MCF 10A (cell line): Measurements from ENCODE around the gene EMC8. TPM values are rescaled to one million over a fixed set of nuclear protein-coding genes. Genes with fewer than 3 reads are reported as not detected.

Source experiments
- BruUV-seq: library from RNA; stranded (reverse); fragments of 400-500 nt; replicated peaks from 2 replicates; lab custom pipeline; 2021; lab: Mats Ljungman, UMichigan
- CTCF ChIA-PET: fragments of 300-600 bp; sonication (Branson Sonifier 250); formaldehyde crosslinking; extraction: SDS; loops from one replicate; lab custom pipeline; 2021; ENCODE audit warnings: antibody characterized with exemption, inconsistent platforms; lab: Yijun Ruan, JAX
- POLR2A ChIA-PET: fragments of 300-600, 350-650 bp; sonication (Branson Sonifier 250); formaldehyde crosslinking; extraction: SDS; loops from one replicate; lab custom pipeline; 2020; ENCODE audit warnings: antibody characterized with exemption, inconsistent platforms; lab: Yijun Ruan, JAX
- DNase-seq: peaks from one replicate; pipeline ENCODE4 v3.0.0-alpha.2; 2018; ENCODE audit not compliant: unreplicated experiment
- H3K27ac Mint-ChIP-seq: one replicate; pipeline ENCODE4 v1.8.0; 2022; ENCODE audit warnings: mild to moderate bottlenecking, low read depth, mixed read lengths; ENCODE audit not compliant: unreplicated experiment
- H3K27me3 Mint-ChIP-seq: one replicate; pipeline ENCODE4 v1.8.0; 2022; ENCODE audit warnings: mixed read lengths; ENCODE audit not compliant: insufficient read depth, unreplicated experiment
- H3K36me3 Mint-ChIP-seq: one replicate; pipeline ENCODE4 v1.8.0; 2022; ENCODE audit warnings: mild to moderate bottlenecking, moderate library complexity, mixed read lengths; ENCODE audit not compliant: insufficient read depth, unreplicated experiment
- H3K4me1 Mint-ChIP-seq: one replicate; pipeline ENCODE4 v1.8.0; 2022; ENCODE audit warnings: mixed read lengths; ENCODE audit not compliant: insufficient read depth, unreplicated experiment
- H3K4me3 Mint-ChIP-seq: one replicate; pipeline ENCODE4 v1.8.0; 2022; ENCODE audit warnings: mild to moderate bottlenecking, moderate library complexity, mixed read lengths; ENCODE audit not compliant: unreplicated experiment
- H3K9me3 Mint-ChIP-seq: one replicate; pipeline ENCODE4 v1.8.0; 2022; ENCODE audit warnings: mixed read lengths; ENCODE audit not compliant: unreplicated experiment
- CTCF ChIP-seq: fragments of 200-600 bp; IDR thresholded peaks from one replicate; pipeline ENCODE4 v1.8.0; 2022; ENCODE audit warnings: antibody characterized with exemption, mild to moderate bottlenecking; ENCODE audit not compliant: unreplicated experiment
- intact Hi-C: fragments of 100-400 bp; cut with micrococcal nuclease; formaldehyde crosslinking; loops from 2 replicates; pipeline ENCODE4 v1.14.1; 2022
- total RNA-seq: library from RNA; stranded (reverse); gene quantifications from 2 replicates; pipeline ENCODE4 v1.2.3, GENCODE V29; 2022

EMC8 gene
- total RNA-seq, 1 experiment from 2014 or later = 68.5 TPM

GRCh38 chr16:85798901-85799496 is 345 bp downstream of the EMC8 start:
- intact Hi-C loops = loop anchor here (5.0 kb wide), 1 partner anchor 47 kb away; the partner anchor contains the start of gene C16orf74
- Mint-ChIP-seq H3K9me3 (no peaks in the 10 kb centered on the region), H3K4me3 (peak overlapping the region; percentile 85), H3K27ac (peak overlapping the region; percentile 91), H3K27me3 (no peaks in the 10 kb centered on the region), H3K36me3 (peaks cover 48% of the 10 kb centered on the region), H3K4me1 (peaks cover 36% of the 10 kb centered on the region)
- ChIA-PET CTCF (interaction anchor here (0.6 to 1.3 kb wide), 4 partner anchors 23 to 81 kb away, joined by 3 to 4 read pairs (median 4); no protein-coding TSS in a partner anchor), POLR2A (interaction anchor here (0.6 to 2.6 kb wide), 10 partner anchors 13 to 241 kb away, joined by 3 to 13 read pairs (median 4); no protein-coding TSS in a partner anchor)
- DNase-seq = no peak
- TSS peak; percentile 43 for BruUV-seq
- no peak for TF ChIP-seq CTCF

GRCh38 chr16:85798283-85798776 is 1.0 kb downstream of the EMC8 start:
- CTCF ChIA-PET = interaction anchor here (0.6 to 1.3 kb wide), 4 partner anchors 23 to 81 kb away, joined by 3 to 4 read pairs (median 4); no protein-coding TSS in a partner anchor
- Mint-ChIP-seq H3K4me1 (peaks cover 41% of the 10 kb centered on the region), H3K27ac (peak overlapping the region; percentile 91)

GRCh38 chr16:85796599-85796998 is 2.7 kb downstream of the EMC8 start:
- H3K36me3 Mint-ChIP-seq = peaks cover 41% of the 10 kb centered on the region
- no peaks in the 10 kb centered on the region for H3K9me3 Mint-ChIP-seq
- ChIA-PET POLR2A (interaction anchor here (0.6 to 2.6 kb wide), 2 partner anchors 44 to 771 kb away, joined by 3 to 13 read pairs; no protein-coding TSS in a partner anchor), CTCF (interaction anchor here (0.6 to 1.0 kb wide), 4 partner anchors 49 to 721 kb away, joined by 3 to 7 read pairs (median 4); no protein-coding TSS in a partner anchor)
- no peak overlapping the region for H3K4me3 Mint-ChIP-seq
- no peaks in the 10 kb centered on the region for H3K27me3 Mint-ChIP-seq
- peak overlapping the region; percentile 14 for H3K27ac Mint-ChIP-seq
- TF ChIP-seq CTCF = no peak
- DNase-seq = no peak
- intact Hi-C loops = loop anchor here (5.0 kb wide), 1 partner anchor 44 kb away; the partner anchor contains the start of gene C16orf74
- no TSS peak for BruUV-seq
- H3K4me1 Mint-ChIP-seq = peaks cover 34% of the 10 kb centered on the region

More at GRCh38 chr16:85798283-85798776, 1.0 kb downstream of the EMC8 start:
- no peak for DNase-seq
- intact Hi-C loops = loop anchor here (5.0 kb wide), 1 partner anchor 46 kb away; the partner anchor contains the start of gene C16orf74
- no TSS peak for BruUV-seq
- H3K36me3 Mint-ChIP-seq = peaks cover 42% of the 10 kb centered on the region
- no peaks in the 10 kb centered on the region for H3K27me3 Mint-ChIP-seq
- no peaks in the 10 kb centered on the region for H3K9me3 Mint-ChIP-seq
- POLR2A ChIA-PET = interaction anchor here (0.6 to 2.6 kb wide), 9 partner anchors 13 to 241 kb away, joined by 3 to 13 read pairs (median 4); no protein-coding TSS in a partner anchor
- peak overlapping the region; percentile 85 for H3K4me3 Mint-ChIP-seq
- TF ChIP-seq CTCF = no peak

GRCh38 chr16:85796152-85796551 is 3.2 kb downstream of the EMC8 start:
- Mint-ChIP-seq H3K4me1 (peaks cover 29% of the 10 kb centered on the region), H3K27ac (peak overlapping the region; percentile 14), H3K4me3 (no peak overlapping the region), H3K27me3 (no peaks in the 10 kb centered on the region), H3K36me3 (peaks cover 38% of the 10 kb centered on the region), H3K9me3 (no peaks in the 10 kb centered on the region)
- intact Hi-C loops = loop anchor here (5.0 kb wide), 1 partner anchor 44 kb away; the partner anchor contains the start of gene C16orf74
- CTCF ChIA-PET = interaction anchor here (0.8 to 1.0 kb wide), 2 partner anchors 44 to 551 kb away, joined by 3 to 4 read pairs; no protein-coding TSS in a partner anchor
- no peak for DNase-seq
- POLR2A ChIA-PET = no interaction called here
- TF ChIP-seq CTCF = no peak
- BruUV-seq = no TSS peak
